Activated CD8-positive, alpha-beta T cell treated with anti-CD3 and anti-CD28 coated beads for 36 hours (primary cell): ENCODE measurements around the gene CD1B. TPM values are rescaled to one million over a fixed set of nuclear protein-coding genes. Genes with fewer than 3 reads are reported as not detected.

ENCODE experiments used
- ATAC-seq: fragments of 200-7000 bp; cut with Tn5 transposase; one replicate; pipeline ENCODE4 v1.10.0; 2021; ENCODE audit warnings: mild to moderate bottlenecking, moderate library complexity
- CTCF ChIA-PET: fragments of 350-600 bp; sonication (Branson Sonifier 250); formaldehyde crosslinking; loops from one replicate; lab custom pipeline; 2021; ENCODE audit warnings: antibody characterized with exemption; lab: Charles Lee
- POLR2A ChIA-PET: fragments of 350-600 bp; sonication (Branson Sonifier 250); formaldehyde crosslinking; loops from one replicate; lab custom pipeline; 2021; ENCODE audit warnings: antibody characterized with exemption; lab: Charles Lee
- DNase-seq: peaks from one replicate; pipeline ENCODE4 v3.0.0-alpha.2; 2020
- H3K27ac Mint-ChIP-seq: one replicate; pipeline ENCODE4 v1.8.0; 2021; ENCODE audit warnings: mild to moderate bottlenecking, mixed read lengths
- H3K27me3 Mint-ChIP-seq: one replicate; pipeline ENCODE4 v1.8.0; 2021; ENCODE audit warnings: mixed read lengths
- H3K36me3 Mint-ChIP-seq: one replicate; pipeline ENCODE4 v1.8.0; 2021; ENCODE audit warnings: low read depth, mixed read lengths
- H3K4me1 Mint-ChIP-seq: one replicate; pipeline ENCODE4 v1.8.0; 2021; ENCODE audit warnings: low read depth, mixed read lengths
- H3K4me3 Mint-ChIP-seq: one replicate; pipeline ENCODE4 v1.8.0; 2021; ENCODE audit warnings: mild to moderate bottlenecking, moderate library complexity, mixed read lengths
- H3K9me3 Mint-ChIP-seq: one replicate; pipeline ENCODE4 v1.8.0; 2021; ENCODE audit warnings: mixed read lengths
- CTCF ChIP-seq: fragments of 200-600 bp; IDR thresholded peaks from one replicate; pipeline ENCODE4 v1.8.0; 2022; ENCODE audit warnings: antibody characterized with exemption, mild to moderate bottlenecking
- intact Hi-C: fragments of 100-400 bp; cut with micrococcal nuclease; formaldehyde crosslinking; loops from one replicate; pipeline ENCODE4 v1.10.0; 2022
- total RNA-seq, 2 experiments: library from RNA; stranded (reverse); gene quantifications; one replicate each; pipeline ENCODE4 v1.2.3, GENCODE V29; 2021

Gene CD1B
- total RNA-seq, 2 experiments from 2014 or later = not detected

- Mint-ChIP-seq H3K9me3 (peaks cover 1% of the 10 kb centered on the region), H3K4me1 (peaks cover 6% of the 10 kb centered on the region), H3K4me3 (no peak overlapping the region), H3K36me3 (no peaks in the 10 kb centered on the region), H3K27ac (no peak overlapping the region), H3K27me3 (peaks cover 5% of the 10 kb centered on the region)
- ChIA-PET CTCF (interaction anchor here (1.8 kb wide), 1 partner anchor 129 kb away, joined by 6 read pairs; no protein-coding TSS in a partner anchor), POLR2A (no interaction called here)
- TF ChIP-seq CTCF = no peak
- intact Hi-C loops = no loop called here
- DNase-seq (no peak), ATAC-seq (no peak)
Observed at GRCh38 chr1:158333405-158334155, 2.2 kb upstream of the CD1B start.

GRCh38 chr1:158331106-158331425 is 265 bp downstream of the CD1B start:
- Mint-ChIP-seq H3K9me3 (no peaks in the 10 kb centered on the region), H3K36me3 (no peaks in the 10 kb centered on the region), H3K27me3 (peaks cover 5% of the 10 kb centered on the region), H3K4me1 (peaks cover 6% of the 10 kb centered on the region), H3K4me3 (no peak overlapping the region), H3K27ac (no peak overlapping the region)
- no peak for ATAC-seq
- intact Hi-C loops = no loop called here
- ChIA-PET POLR2A (no interaction called here), CTCF (no interaction called here)
- no peak for TF ChIP-seq CTCF
- DNase-seq = no peak

- Mint-ChIP-seq H3K9me3 (no peaks in the 10 kb centered on the region), H3K27me3 (peaks cover 5% of the 10 kb centered on the region), H3K27ac (no peak overlapping the region), H3K4me1 (peaks cover 6% of the 10 kb centered on the region), H3K4me3 (no peak overlapping the region), H3K36me3 (no peaks in the 10 kb centered on the region)
- ChIA-PET CTCF (interaction anchor here (0.8 to 2.0 kb wide), 5 partner anchors 20 to 127 kb away, joined by 3 to 20 read pairs (median 3); no protein-coding TSS in a partner anchor), POLR2A (no interaction called here)
- TF ChIP-seq CTCF = no peak
- no peak for ATAC-seq
- intact Hi-C loops = no loop called here
- DNase-seq = no peak
Observed at GRCh38 chr1:158330391-158331105, 783 bp downstream of the CD1B start.

- Mint-ChIP-seq H3K4me3 (no peak overlapping the region), H3K27ac (no peak overlapping the region), H3K27me3 (peaks cover 3% of the 10 kb centered on the region), H3K9me3 (no peaks in the 10 kb centered on the region), H3K4me1 (peaks cover 6% of the 10 kb centered on the region), H3K36me3 (no peaks in the 10 kb centered on the region)
- DNase-seq = peak; percentile 46
- ChIA-PET CTCF (interaction anchor here (0.8 to 2.0 kb wide), 5 partner anchors 19 to 126 kb away, joined by 3 to 20 read pairs (median 3); no protein-coding TSS in a partner anchor), POLR2A (interaction anchor here (0.8 kb wide), 1 partner anchor 71 kb away, joined by 3 read pairs; no protein-coding TSS in a partner anchor)
- no peak for TF ChIP-seq CTCF
- intact Hi-C loops = loop anchor here (1.0 kb wide), 1 partner anchor 125 kb away; no protein-coding TSS in a partner anchor
- ATAC-seq = peak; percentile 39
Observed at GRCh38 chr1:158329733-158330132, 1.6 kb downstream of the CD1B start.
